H1 (cell line): ENCODE results near the gene HPGDS. TPM values are rescaled to one million over a fixed set of nuclear protein-coding genes. Genes with fewer than 3 reads are reported as not detected.

ENCODE experiments used
- CTCF ChIA-PET: fragments of 300-600 bp; sonication (Branson Sonifier 250); formaldehyde crosslinking; loops from one replicate; lab custom pipeline; 2021; ENCODE audit not compliant: partially characterized antibody; lab: Charles Lee
- POLR2A ChIA-PET: fragments of 300-600 bp; sonication (Branson Sonifier 250); formaldehyde crosslinking; loops from one replicate; lab custom pipeline; 2021; ENCODE audit warnings: inconsistent platforms; ENCODE audit not compliant: partially characterized antibody; lab: Charles Lee
- DNase-seq, 2 experiments: peaks; one replicate each; pipeline versions ENCODE4 v3.0.0 to v3.0.0-alpha.2; 2010 to 2022; ENCODE audit warnings: low spot score in 2 of 2, low read depth in 1 of 2, mixed read lengths in 1 of 2
- FAIRE-seq: peaks from 2 replicates; lab custom pipeline; 2011; peaks lifted over from hg19 to GRCh38; lab: Jason Lieb, UNC
- H2AFZ ChIP-seq: 2 replicates; pipeline ENCODE4 v1.8.1; 2012; ENCODE audit warnings: low read length, inconsistent platforms
- H2AK5ac ChIP-seq: 2 replicates; pipeline ENCODE4 v1.6.1; 2013; ENCODE audit warnings: low read depth, low read length
- H2BK120ac ChIP-seq: replicated peaks from 2 replicates; pipeline ENCODE3; 2013; ENCODE audit warnings: low read depth, low read length, inconsistent platforms
- H2BK12ac ChIP-seq: 2 replicates; pipeline ENCODE4 v1.6.1; 2013; ENCODE audit warnings: low read depth, low read length
- H2BK15ac ChIP-seq: 2 replicates; pipeline ENCODE4 v1.6.1; 2013; ENCODE audit warnings: low read length
- H2BK20ac ChIP-seq: 2 replicates; pipeline ENCODE4 v1.6.1; 2013; ENCODE audit warnings: low read length
- H2BK5ac ChIP-seq: 2 replicates; pipeline ENCODE4 v1.6.1; 2013; ENCODE audit warnings: low read depth, low read length
- H3K14ac ChIP-seq: 2 replicates; pipeline ENCODE4 v1.6.1; 2013; ENCODE audit warnings: inconsistent platforms; ENCODE audit not compliant: insufficient read length
- H3K18ac ChIP-seq: 2 replicates; pipeline ENCODE4 v1.6.1; 2013; ENCODE audit warnings: low read length; ENCODE audit errors: extremely low read depth
- H3K23ac ChIP-seq: 2 replicates; pipeline ENCODE4 v1.6.1; 2013; ENCODE audit warnings: inconsistent platforms; ENCODE audit not compliant: insufficient read length
- H3K23me2 ChIP-seq: 2 replicates; pipeline ENCODE4 v1.6.1; 2013; ENCODE audit warnings: low read depth, low read length
- H3K27ac ChIP-seq: 2 replicates; pipeline ENCODE4 v1.6.1; 2011; ENCODE audit warnings: low read depth, low read length, inconsistent platforms
- H3K27me3 ChIP-seq, 4 experiments: replicated peaks in 1 of 4; 1 replicate in 1 of 4; 2 replicates in 3 of 4; pipeline versions ENCODE4 v1.6.1 to v1.8.1; 2011 to 2013; ENCODE audit warnings: low read length in 3 of 4, mild to moderate bottlenecking in 3 of 4, inconsistent platforms in 2 of 4, mixed read lengths in 2 of 4, moderate library complexity in 1 of 4; ENCODE audit not compliant: control insufficient read depth in 3 of 4, insufficient read depth in 3 of 4; ENCODE audit errors: extremely low read depth in 1 of 4
- H3K36me3 ChIP-seq, 4 experiments: 2 replicates each; pipeline versions ENCODE4 v1.6.1 to v1.8.1; 2011 to 2013; ENCODE audit warnings: mild to moderate bottlenecking in 4 of 4, low read length in 3 of 4, moderate library complexity in 2 of 4, control low read depth in 1 of 4, inconsistent platforms in 1 of 4; ENCODE audit not compliant: insufficient read depth in 4 of 4, control insufficient read depth in 2 of 4
- H3K4ac ChIP-seq: replicated peaks from 2 replicates; pipeline ENCODE3; 2013; ENCODE audit warnings: low read length, low read depth, mixed read lengths, inconsistent platforms; ENCODE audit not compliant: insufficient read length
- H3K4me1 ChIP-seq, 4 experiments: replicated peaks in 1 of 4; 1 replicate in 1 of 4; 2 replicates in 3 of 4; pipeline versions ENCODE4 v1.6.1 to v1.8.1; 2011 to 2013; ENCODE audit warnings: low read length in 3 of 4, inconsistent platforms in 2 of 4, mixed read lengths in 1 of 4; ENCODE audit not compliant: insufficient read depth in 4 of 4, control insufficient read depth in 3 of 4
- H3K4me2 ChIP-seq, 2 experiments: 2 replicates each; pipeline versions ENCODE4 v1.6.1 to v1.8.1; 2011 to 2013; ENCODE audit warnings: low read depth in 2 of 2, low read length in 2 of 2, control low read depth in 1 of 2, inconsistent platforms in 1 of 2, mild to moderate bottlenecking in 1 of 2; ENCODE audit not compliant: insufficient read depth in 1 of 2
- H3K4me3 ChIP-seq, 4 experiments: fragments of 200-600, 300-600 bp in 1 of 4; sonication (generic), shearing (Covaris generic), sonication (Bioruptor Twin) in 1 of 4; 2 replicates each; pipeline versions ENCODE4 v1.5.1 to v1.8.1; 2011 to 2016; ENCODE audit warnings: low read length in 4 of 4, low read depth in 3 of 4, control low read depth in 2 of 4, inconsistent platforms in 2 of 4, mild to moderate bottlenecking in 2 of 4, mixed read lengths in 1 of 4, moderate library complexity in 1 of 4; ENCODE audit not compliant: insufficient read depth in 2 of 4; ENCODE audit errors: extremely low read depth in 1 of 4
- H3K56ac ChIP-seq: replicated peaks from 2 replicates; pipeline ENCODE3; 2013; ENCODE audit warnings: low read depth, mild to moderate bottlenecking, mixed read lengths, low read length, inconsistent platforms; ENCODE audit not compliant: insufficient read length
- H3K79me1 ChIP-seq: 2 replicates; pipeline ENCODE4 v1.6.1; 2013; ENCODE audit warnings: low read depth, low read length, control low read depth
- H3K79me2 ChIP-seq, 2 experiments: 2 replicates each; pipeline versions ENCODE4 v1.6.1 to v1.8.1; 2012 to 2013; ENCODE audit warnings: low read length in 2 of 2, mild to moderate bottlenecking in 2 of 2, inconsistent platforms in 1 of 2; ENCODE audit not compliant: insufficient read depth in 2 of 2, control insufficient read depth in 1 of 2
- H3K9ac ChIP-seq, 4 experiments: replicated peaks in 1 of 4; 1 replicate in 1 of 4; 2 replicates in 3 of 4; pipeline versions ENCODE4 v1.6.1 to v1.8.1; 2011 to 2013; ENCODE audit warnings: low read depth in 3 of 4, low read length in 3 of 4, control low read depth in 2 of 4, mild to moderate bottlenecking in 2 of 4, moderate library complexity in 2 of 4, inconsistent platforms in 1 of 4; ENCODE audit errors: extremely low read depth in 1 of 4
- H3K9me3 ChIP-seq, 2 experiments: 2 replicates each; pipeline versions ENCODE4 v1.6.1 to v1.8.1; 2012 to 2013; ENCODE audit warnings: mild to moderate bottlenecking in 2 of 2, moderate library complexity in 2 of 2, control low read depth in 1 of 2, inconsistent platforms in 1 of 2, low read depth in 1 of 2, low read length in 1 of 2, mixed read lengths in 1 of 2; ENCODE audit not compliant: insufficient read depth in 2 of 2
- H4K20me1 ChIP-seq, 2 experiments: replicated peaks in 1 of 2; 2 replicates each; pipeline versions ENCODE3 to v1.8.1; 2011 to 2013; ENCODE audit warnings: inconsistent platforms in 2 of 2, low read length in 2 of 2, mild to moderate bottlenecking in 1 of 2; ENCODE audit not compliant: insufficient read depth in 2 of 2, control insufficient read depth in 1 of 2
- H4K5ac ChIP-seq: 2 replicates; pipeline ENCODE4 v1.6.1; 2013; ENCODE audit warnings: low read length, low read depth, mixed read lengths, inconsistent platforms; ENCODE audit not compliant: insufficient read length
- H4K8ac ChIP-seq: 2 replicates; pipeline ENCODE4 v1.8.0; 2013; ENCODE audit warnings: mild to moderate bottlenecking, moderate library complexity, low read length, inconsistent platforms; ENCODE audit not compliant: insufficient read depth; ENCODE audit errors: extremely low read depth
- H4K91ac ChIP-seq: replicated peaks from 2 replicates; pipeline ENCODE3; 2013; ENCODE audit warnings: low read length, mixed read lengths, inconsistent platforms; ENCODE audit not compliant: insufficient read length
- BCL11A ChIP-seq, 2 experiments: IDR thresholded peaks; one replicate each; pipeline ENCODE4 v1.6.1; 2011; ENCODE audit warnings: low read depth in 2 of 2, low read length in 2 of 2, mild to moderate bottlenecking in 2 of 2
- EZH2 ChIP-seq: fragments of 200-600 bp; sonication (generic); IDR thresholded peaks from 2 replicates; pipeline ENCODE4 v1.7.1; 2012; ENCODE audit warnings: low read depth, mild to moderate bottlenecking, moderate library complexity, low read length, inconsistent platforms; ENCODE audit not compliant: severe bottlenecking
- FOSL1 ChIP-seq: IDR thresholded peaks from 2 replicates; pipeline ENCODE4 v1.6.1; 2011; ENCODE audit warnings: mild to moderate bottlenecking, low read depth, low read length, moderate library complexity; ENCODE audit not compliant: insufficient read depth
- HDAC2 ChIP-seq, 2 experiments: fragments of 300-600 bp in 1 of 2; sonication (generic) in 1 of 2; IDR thresholded peaks; 2 replicates each; pipeline ENCODE4 v1.6.1; 2011 to 2012; ENCODE audit warnings: low read depth in 2 of 2, low read length in 2 of 2, mild to moderate bottlenecking in 2 of 2, moderate library complexity in 2 of 2, borderline replicate concordance in 1 of 2, inconsistent platforms in 1 of 2
- KDM5A ChIP-seq: fragments of 200-600 bp; IDR thresholded peaks from 2 replicates; pipeline ENCODE4 v1.7.1; 2012; ENCODE audit warnings: mild to moderate bottlenecking, low read length, inconsistent platforms, mixed read lengths
- PHF8 ChIP-seq: fragments of 200-600 bp; sonication (generic); conservative IDR thresholded peaks from 2 replicates; pipeline ENCODE4 v1.7.1; 2012; ENCODE audit warnings: low read depth, mild to moderate bottlenecking, inconsistent platforms, low read length, moderate library complexity
- TAF1 ChIP-seq: IDR thresholded peaks from 2 replicates; pipeline ENCODE4 v1.6.1; 2011; ENCODE audit warnings: mild to moderate bottlenecking, low read depth, low read length
- TAF7 ChIP-seq: optimal IDR thresholded peaks from 2 replicates; pipeline ENCODE3; 2011; ENCODE audit warnings: low read depth, mild to moderate bottlenecking, inconsistent platforms, low read length, moderate library complexity, borderline replicate concordance
- TCF12 ChIP-seq: IDR thresholded peaks from 2 replicates; pipeline ENCODE4 v1.6.1; 2011; ENCODE audit warnings: low read depth, mild to moderate bottlenecking, low read length
- YY1 ChIP-seq: IDR thresholded peaks from 2 replicates; pipeline ENCODE4 v1.6.1; 2011; ENCODE audit warnings: low read depth, mild to moderate bottlenecking, low read length
- WGBS, 2 experiments: shearing (Covaris generic) in 1 of 2; methylation state at CpG; one replicate each; pipeline versions ENCODE4 v1.1.6 to v1.1.7; 2013 to 2015; ENCODE audit warnings: low lambda C conversion rate in 2 of 2, mixed read lengths in 2 of 2, inconsistent platforms in 1 of 2, low coverage in 1 of 2, missing lambda C conversion rate in 1 of 2; ENCODE audit not compliant: insufficient replicate concordance in 2 of 2, insufficient coverage in 1 of 2, insufficient read length in 1 of 2; ENCODE audit errors: extremely low coverage in 1 of 2, missing lambda C conversion rate in 1 of 2; 5-methylcytosine and 5-hydroxymethylcytosine counted together
- polyA plus RNA-seq, 7 experiments: library from polyadenylated mRNA; depleted of rRNA in 3 of 7; stranded (reverse) in 5 of 7; unstranded in 2 of 7; fragments of >200 nt in 5 of 7; fragments of 200-250 nt in 2 of 7; gene quantifications; 1 replicate in 5 of 7; 2 replicates in 1 of 7; 4 replicates in 1 of 7; pipeline versions ENCODE4 v1.2.1 to v1.2.3, GENCODE V29; 2011 to 2013; ENCODE audit warnings: missing spikeins in 2 of 7, mixed read lengths in 2 of 7
- total RNA-seq: library from RNA; stranded (reverse); fragmentation: NEBNext Ultra II Directional; extraction: Animal tissue kit (Norgen Biotek cat#: 25700); gene quantifications from 2 replicates; pipeline ENCODE4 v1.2.1, GENCODE V29; 2021
- TF ChIP-seq, protein P1 (sequence below): IDR thresholded peaks from 2 replicates; pipeline ENCODE4 v1.6.1; 2012; ENCODE audit warnings: low read length, inconsistent platforms

HPGDS gene
- total and polyA plus RNA-seq, 2 of the 8 experiments (the other 6 are each of a cell fraction or from before 2014, with no cell fraction given) = not detected

DNA sequence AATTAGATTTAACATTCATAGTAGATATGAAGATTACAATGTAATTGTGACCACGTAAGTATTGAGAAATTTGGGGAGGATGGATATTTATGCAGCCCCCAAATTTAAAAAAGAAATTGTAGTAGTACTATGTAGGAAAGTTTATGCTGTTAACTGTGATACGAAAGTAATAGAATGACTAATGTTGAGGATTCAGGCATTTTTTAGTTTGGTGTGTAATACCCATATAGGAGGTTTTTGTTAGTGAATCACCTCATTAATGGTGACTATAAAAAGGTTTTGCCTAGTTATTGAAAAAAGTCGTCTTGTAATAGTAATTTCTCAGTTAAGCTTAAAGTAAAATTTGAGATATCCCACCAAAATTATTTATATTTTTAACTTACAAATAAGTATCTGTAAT lies 67.7 kb downstream of the HPGDS start:
- H4K20me1 ChIP-seq = no peaks in the 10 kb centered on the region
- no peak overlapping the region for H2BK15ac ChIP-seq
- no peak overlapping the region for H3K56ac ChIP-seq
- no peak overlapping the region for H3K23ac ChIP-seq
- no peaks in the 10 kb centered on the region for H3K23me2 ChIP-seq
- no peaks in the 10 kb centered on the region for H3K27me3 ChIP-seq
- no peak overlapping the region for H2AFZ ChIP-seq
- no peak overlapping the region for H3K4me3 ChIP-seq
- CTCF ChIA-PET = interaction anchor here (1.2 kb wide), 1 partner anchor 12 kb away, joined by 5 read pairs; no protein-coding TSS in a partner anchor
- WGBS, 2 experiments = 93% methylated on average over 3 of the region's 3 CpGs; no CpG with 5 or more reads in 1 of the 2 experiments
- no peak for FAIRE-seq
- no peaks in the 10 kb centered on the region; the same call in 1 of the 2 replicates for H3K79me1 ChIP-seq
- H3K4ac ChIP-seq = no peak overlapping the region
- no peak overlapping the region for H3K27ac ChIP-seq
- POLR2A ChIA-PET = no interaction called here
- no peaks in the 10 kb centered on the region for H3K79me2 ChIP-seq
- no peak overlapping the region for H3K18ac ChIP-seq
- no peak overlapping the region for H2AK5ac ChIP-seq
- H3K36me3 ChIP-seq = peaks cover 2 to 81% (median 35%) of the 10 kb centered on the region in 4 experiments; a peak in 6 of 8 replicates
- TF ChIP-seq TCF12 (no peak), KDM5A (no peak), FOSL1 (no peak), HDAC2 (IDR thresholded peaks at IDR 0.05; ENCODE audit: borderline replicate concordance in 1 of 2, low read depth in 2 of 2, low read length in 2 of 2) (no peak), TAF1 (no peak), BCL11A (IDR thresholded peaks at IDR 0.05; ENCODE audit: low read depth in 2 of 2, low read length in 2 of 2) (no peak), TAF7 (no peak), PHF8 (no peak), EZH2 (no peak), YY1 (no peak)
- TF ChIP-seq, protein P1, sequence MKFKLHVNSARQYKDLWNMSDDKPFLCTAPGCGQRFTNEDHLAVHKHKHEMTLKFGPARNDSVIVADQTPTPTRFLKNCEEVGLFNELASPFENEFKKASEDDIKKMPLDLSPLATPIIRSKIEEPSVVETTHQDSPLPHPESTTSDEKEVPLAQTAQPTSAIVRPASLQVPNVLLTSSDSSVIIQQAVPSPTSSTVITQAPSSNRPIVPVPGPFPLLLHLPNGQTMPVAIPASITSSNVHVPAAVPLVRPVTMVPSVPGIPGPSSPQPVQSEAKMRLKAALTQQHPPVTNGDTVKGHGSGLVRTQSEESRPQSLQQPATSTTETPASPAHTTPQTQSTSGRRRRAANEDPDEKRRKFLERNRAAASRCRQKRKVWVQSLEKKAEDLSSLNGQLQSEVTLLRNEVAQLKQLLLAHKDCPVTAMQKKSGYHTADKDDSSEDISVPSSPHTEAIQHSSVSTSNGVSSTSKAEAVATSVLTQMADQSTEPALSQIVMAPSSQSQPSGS = no peak
- TF ChIP-seq, all 59 proteins: peak for 0
- no peaks in the 10 kb centered on the region for H3K9me3 ChIP-seq
- no peaks in the 10 kb centered on the region for H3K4me1 ChIP-seq
- no peak overlapping the region for H2BK12ac ChIP-seq
- no peak overlapping the region for H2BK20ac ChIP-seq
- DNase-seq = no peak
- H4K8ac ChIP-seq = no peak overlapping the region
- H3K4me2 ChIP-seq = no peak overlapping the region
- no peak overlapping the region for H4K5ac ChIP-seq
- no peak overlapping the region for H3K14ac ChIP-seq
- no peak overlapping the region for H4K91ac ChIP-seq
- H2BK5ac ChIP-seq = no peak overlapping the region
- no peak overlapping the region for H3K9ac ChIP-seq
- no peak overlapping the region for H2BK120ac ChIP-seq
